GM21515 (cell line): Measurements from ENCODE around the gene ADIPOR1.
"Not testable (repeated sequence)": the region's sequence is repeated elsewhere in the genome, so short reads cannot be mapped to it uniquely, and the experiment has no call there.

Experiments
- ATAC-seq: cut with Tn5 transposase; IDR thresholded peaks from one replicate; pipeline ENCODE4 v1.9.1; 2021; ENCODE audit not compliant: unreplicated experiment

Gene ADIPOR1

DNA sequence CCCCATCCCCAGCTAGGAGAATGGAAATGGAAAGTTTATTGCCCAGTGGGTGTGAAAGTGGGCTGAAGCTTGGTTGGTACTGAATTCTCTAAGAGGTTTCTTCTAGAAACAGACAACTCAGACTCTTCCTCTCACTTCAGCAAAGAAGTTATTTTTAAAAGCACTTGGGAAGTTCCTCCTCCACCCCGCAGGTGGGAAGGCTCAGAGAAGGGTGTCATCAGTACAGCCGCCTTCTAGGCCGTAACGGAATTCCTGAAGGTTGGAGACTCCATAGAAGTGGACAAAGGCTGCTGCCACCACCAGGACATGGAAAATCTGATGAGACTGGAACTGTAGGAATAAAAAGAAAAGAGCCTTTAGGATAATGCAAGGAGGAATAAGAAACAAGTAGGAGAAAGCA is 16.7 kb downstream of the ADIPOR1 start:
- no peak for ATAC-seq

GRCh38 chr1:202940561-202940960 is 17.6 kb downstream of the ADIPOR1 start:
- ATAC-seq = no peak

- no peak for ATAC-seq
Measured at GRCh38 chr1:202938287-202938925, 19.7 kb downstream of the ADIPOR1 start.

DNA sequence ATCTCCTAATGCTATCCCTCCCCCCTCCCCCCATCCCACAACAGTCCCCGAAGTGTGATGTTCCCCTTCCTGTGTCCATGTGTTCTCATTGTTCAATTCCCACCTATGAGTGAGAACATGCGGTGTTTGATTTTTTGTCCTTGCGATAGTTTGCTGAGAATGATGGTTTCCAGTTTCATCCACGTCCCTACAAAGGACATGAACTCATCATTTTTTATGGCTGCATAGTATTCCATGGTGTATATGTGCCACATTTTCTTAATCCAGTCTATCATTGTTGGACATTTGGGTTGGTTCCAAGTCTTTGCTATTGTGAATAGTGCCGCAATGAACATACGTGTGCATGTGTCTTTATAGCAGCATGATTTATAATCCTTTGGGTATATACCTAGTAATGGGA is 21.7 kb downstream of the ADIPOR1 start:
- ATAC-seq = not testable (repeated sequence)

DNA sequence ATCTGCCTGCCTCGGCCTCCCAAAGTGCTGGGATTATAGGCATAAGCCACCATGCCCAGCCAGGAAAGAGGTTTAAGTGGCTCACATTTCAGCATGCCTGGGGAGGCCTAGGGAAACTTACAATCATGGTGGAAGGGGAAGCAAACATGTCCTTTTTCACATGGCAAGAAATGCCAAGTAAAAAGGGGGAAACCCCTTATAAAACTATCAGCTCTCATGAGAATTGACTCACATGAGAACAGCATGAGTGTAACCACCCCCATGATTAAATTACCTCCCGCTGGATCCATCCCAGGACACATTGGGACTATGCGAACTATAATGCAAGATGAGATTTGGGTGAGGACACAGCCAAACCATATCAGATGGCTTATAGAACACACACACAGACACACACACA is 22.3 kb downstream of the ADIPOR1 start:
- no peak for ATAC-seq

- ATAC-seq = no peak
Measured at GRCh38 chr1:202934755-202935154, 23.4 kb downstream of the ADIPOR1 start.

DNA sequence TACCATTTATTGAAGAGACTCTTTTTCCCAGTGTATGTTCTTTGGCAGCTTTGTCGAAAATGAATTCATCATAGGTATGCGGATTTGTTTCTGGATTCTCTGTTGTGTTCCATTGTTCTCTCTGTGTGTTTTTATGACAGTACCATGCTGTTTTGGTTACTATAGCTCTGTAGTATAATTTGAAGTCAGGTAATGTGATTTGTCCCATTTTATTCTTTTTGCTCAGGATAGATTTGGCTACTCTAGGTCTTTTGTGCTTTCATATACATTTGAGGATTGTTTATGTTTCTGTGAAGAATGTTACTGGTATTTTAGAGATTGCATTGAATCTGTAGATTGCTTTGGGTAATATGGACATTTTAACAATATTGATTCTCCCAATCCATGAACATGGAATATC is 25.6 kb downstream of the ADIPOR1 start:
- ATAC-seq = no peak

DNA sequence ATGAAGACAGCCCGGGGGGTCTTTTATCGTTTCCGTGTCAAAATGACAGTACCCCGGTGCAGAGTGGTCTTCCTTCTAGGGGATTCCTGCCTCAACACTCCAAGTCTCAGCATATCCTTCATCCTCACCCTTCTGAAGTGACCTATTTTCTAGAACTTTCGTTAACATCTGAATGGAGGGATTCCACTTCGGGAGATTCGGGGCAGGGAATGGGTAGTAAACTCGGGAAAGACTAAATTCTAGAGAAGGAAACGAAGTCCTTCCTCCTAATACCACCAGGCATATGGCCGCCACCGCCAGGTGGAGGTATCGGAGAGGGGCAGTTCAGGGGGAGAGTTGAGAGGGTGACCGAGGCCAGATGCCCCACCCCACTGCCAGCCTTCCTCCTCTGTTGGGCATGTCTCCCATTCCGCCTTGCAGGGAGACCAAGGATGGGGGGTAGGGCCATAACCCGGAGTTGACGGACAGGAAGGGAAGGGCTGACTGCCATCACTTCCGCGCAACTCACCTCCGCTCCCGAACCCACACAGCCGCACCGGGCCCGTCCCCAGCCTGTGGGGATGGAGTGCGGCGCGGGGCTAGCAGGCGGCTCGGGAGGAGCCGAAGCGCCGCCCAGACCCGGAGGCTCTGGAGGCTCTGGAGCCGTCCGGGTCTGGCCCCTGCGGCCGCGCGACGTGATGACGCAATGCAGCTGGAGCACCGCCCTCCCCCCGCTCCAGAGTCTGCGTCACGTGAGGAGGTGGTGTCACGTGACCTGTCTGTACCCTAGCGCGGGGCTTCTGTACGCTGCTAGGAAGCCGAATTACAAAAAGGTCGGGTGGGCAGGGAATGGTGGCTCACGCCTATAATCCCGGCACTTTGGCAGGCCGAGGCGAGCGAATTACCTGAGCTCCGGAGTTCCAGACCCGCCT is 31.3 kb downstream of the ADIPOR1 start, which contains the start of gene KLHL12:
TSS of gene KLHL12 (minus strand) at position 654 of the 911 bp plus-strand sequence. CDS start 2,072 bp downstream, outside the sequence.
- ATAC-seq = peak; percentile 91

- ATAC-seq = no peak
Measured at GRCh38 chr1:202923533-202923932, 34.6 kb downstream of the ADIPOR1 start.

GRCh38 chr1:202919615-202920014 is 38.5 kb downstream of the ADIPOR1 start:
- ATAC-seq = no peak

- no peak for ATAC-seq
Measured at GRCh38 chr1:202915146-202915545, 43.0 kb downstream of the ADIPOR1 start.

DNA sequence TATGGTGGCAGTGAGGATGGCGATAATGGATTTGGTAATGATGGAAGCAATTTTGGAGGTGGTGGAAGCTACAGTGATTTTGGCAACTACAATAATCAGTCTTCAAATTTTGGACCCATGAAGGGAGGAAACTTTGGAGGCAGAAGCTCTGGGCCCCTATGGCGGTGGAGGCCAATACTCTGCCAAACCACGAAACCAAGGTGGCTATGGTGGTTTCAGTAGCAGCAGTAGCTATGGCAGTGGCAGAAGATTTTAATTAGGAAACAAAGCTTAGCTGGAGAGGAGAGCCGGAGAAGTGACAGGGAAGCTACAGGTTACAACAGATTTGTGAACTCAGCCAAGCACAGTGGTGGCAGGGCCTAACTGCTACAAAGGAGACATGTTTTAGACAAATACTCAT is 45.6 kb downstream of the ADIPOR1 start:
- not testable (repeated sequence) for ATAC-seq

- no peak for ATAC-seq
Measured at GRCh38 chr1:202909494-202909893, 48.6 kb downstream of the ADIPOR1 start.

DNA sequence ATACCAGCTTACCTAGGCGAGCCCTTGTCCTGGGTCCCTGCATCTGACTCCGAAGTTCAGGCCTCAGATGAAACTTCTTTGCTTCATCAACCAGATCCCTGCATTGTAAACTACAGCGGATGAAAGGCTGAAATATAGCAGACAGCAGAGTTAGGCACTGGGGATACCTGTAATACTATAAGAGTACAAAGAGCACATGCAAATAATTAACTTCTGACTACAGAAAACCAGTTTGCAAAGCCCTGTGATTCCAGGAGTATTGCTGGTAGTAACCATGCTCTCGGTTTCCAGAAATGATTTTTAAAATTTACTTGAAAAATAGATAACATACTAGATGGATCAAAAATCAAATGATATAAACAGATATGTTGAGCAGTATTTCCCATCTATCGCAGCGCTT is 49.1 kb downstream of the ADIPOR1 start:
- ATAC-seq = no peak

GRCh38 chr1:202905331-202905730 is 52.8 kb downstream of the ADIPOR1 start:
- ATAC-seq = no peak

- ATAC-seq = not testable (repeated sequence)
Measured at GRCh38 chr1:202903808-202904207, 54.3 kb downstream of the ADIPOR1 start.

DNA sequence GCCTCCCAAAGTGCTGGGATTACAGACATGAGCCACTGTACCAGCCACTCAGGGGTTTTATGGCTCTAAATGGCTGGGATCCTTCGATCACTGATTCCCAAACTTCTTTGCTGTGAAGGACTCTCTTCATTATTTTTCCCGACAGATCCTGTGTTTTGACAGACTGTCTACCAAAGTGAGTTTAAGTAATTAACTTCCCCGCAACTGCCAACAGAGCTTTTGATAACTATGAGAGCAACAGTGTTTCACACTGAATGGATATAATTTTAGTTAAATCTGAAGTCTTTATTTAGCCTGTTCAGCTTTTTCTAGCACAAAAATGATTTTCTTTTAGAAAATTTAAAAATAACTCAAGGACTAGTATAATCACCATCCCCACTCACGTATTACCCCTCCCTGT is 56.6 kb downstream of the ADIPOR1 start:
- ATAC-seq = no peak

GRCh38 chr1:202892501-202892900 is 65.6 kb downstream of the ADIPOR1 start:
- no peak for ATAC-seq
